Colonic mucosa (tissue), 4 donors: Measurements from ENCODE around the gene HRAS. TPM values are rescaled to one million over a fixed set of nuclear protein-coding genes. Genes with fewer than 3 reads are reported as not detected.
"Not testable (repeated sequence)": the region's sequence is repeated elsewhere in the genome, so short reads cannot be mapped to it uniquely, and the experiment has no call there.

Source experiments
- DNase-seq: peaks from one replicate; pipeline ENCODE4 v3.0.0-alpha.2; 2020
- H3K27ac ChIP-seq: fragments of 200-600 bp; one replicate; pipeline ENCODE4 v1.8.0; 2021
- H3K27me3 ChIP-seq: fragments of 200-600 bp; one replicate; pipeline ENCODE4 v1.8.0; 2021
- H3K36me3 ChIP-seq: fragments of 200-600 bp; one replicate; pipeline ENCODE4 v1.8.0; 2021
- H3K4me1 ChIP-seq: fragments of 200-600 bp; one replicate; pipeline ENCODE4 v1.8.0; 2021; ENCODE audit warnings: mild to moderate bottlenecking
- H3K4me3 ChIP-seq: fragments of 200-600 bp; one replicate; pipeline ENCODE4 v1.8.0; 2021
- H3K9ac ChIP-seq, 2 donors: one replicate each; pipeline ENCODE4 v1.7.0; 2013; ENCODE audit warnings: control low read depth in 2 of 2, low read depth in 2 of 2, low read length in 2 of 2
- H3K9me3 ChIP-seq: fragments of 200-600 bp; one replicate; pipeline ENCODE4 v1.8.0; 2021
- intact Hi-C: fragments of 100-400 bp; cut with DNase I; formaldehyde crosslinking; loops from one replicate; pipeline ENCODE4 v1.14.1; 2022
- total RNA-seq, 2 donors: library from RNA; stranded (reverse); fragmentation: NEBNext Ultra II Directional in 1 of 2; extraction: Animal tissue kit (Norgen Biotek cat#: 25700) in 1 of 2; gene quantifications; one replicate each; pipeline ENCODE4 v1.2.1, GENCODE V29; 2021
- TF ChIP-seq, protein P1 (sequence below): fragments of 200-600 bp; IDR thresholded peaks from one replicate; pipeline ENCODE4 v1.8.0; 2022; ENCODE audit warnings: antibody characterized with exemption, mild to moderate bottlenecking
- donor health status: healthy.
- donor health status: DM: no; HTN: no; CAD: no.
- donor health status: DM: no; HTN: no; CAD: no.

HRAS gene
- total RNA-seq, 2 donors from 2014 or later: 38.4 to 67.0 TPM

DNA sequence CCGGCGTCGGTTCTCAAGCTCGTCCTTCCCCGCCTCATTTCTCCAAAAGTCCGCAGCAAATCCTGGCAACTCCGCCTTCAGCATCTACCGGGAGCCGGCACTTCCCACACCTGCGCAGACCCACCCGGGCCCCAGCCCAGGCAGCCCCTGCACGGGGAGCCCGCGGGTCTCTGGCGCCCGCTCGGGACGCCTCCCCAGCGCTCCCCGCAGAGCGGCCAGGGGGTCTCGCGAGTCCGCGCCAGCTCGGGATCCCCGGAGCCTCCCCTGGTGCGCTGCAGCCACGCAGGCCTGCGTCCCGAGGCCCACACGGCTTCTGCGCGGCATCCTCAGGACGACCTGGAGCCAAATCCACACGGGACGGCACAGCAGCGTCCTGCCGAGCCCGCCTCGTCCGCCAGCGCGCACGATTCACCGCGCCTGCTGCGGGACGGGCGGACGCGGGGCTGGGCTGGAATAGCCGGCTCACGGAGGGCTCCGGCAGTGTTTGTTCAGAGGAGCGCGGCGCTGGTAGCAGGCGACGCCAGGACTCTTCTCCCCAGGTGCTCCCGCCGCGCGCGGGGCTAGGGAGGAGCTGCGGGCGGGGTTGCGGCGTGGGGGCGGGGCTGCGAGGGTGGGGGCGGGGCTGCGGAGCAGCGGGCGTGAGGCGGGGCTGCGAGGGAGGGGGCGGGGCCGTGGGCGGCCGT is 40.1 kb upstream of the HRAS start:
- H3K36me3 ChIP-seq: no peaks in the 10 kb centered on the region
- H3K4me1 ChIP-seq: peaks cover 16% of the 10 kb centered on the region
- peak overlapping the region; percentile 65 for H3K4me3 ChIP-seq
- H3K27ac ChIP-seq: peak overlapping the region; percentile 29
- no peaks in the 10 kb centered on the region for H3K9me3 ChIP-seq
- intact Hi-C loops: loop anchor here (5.0 kb wide), 1 partner anchor 42 kb away; the partner anchor contains the start of gene IRF7
- no peaks in the 10 kb centered on the region for H3K27me3 ChIP-seq
- TF ChIP-seq, protein P1, sequence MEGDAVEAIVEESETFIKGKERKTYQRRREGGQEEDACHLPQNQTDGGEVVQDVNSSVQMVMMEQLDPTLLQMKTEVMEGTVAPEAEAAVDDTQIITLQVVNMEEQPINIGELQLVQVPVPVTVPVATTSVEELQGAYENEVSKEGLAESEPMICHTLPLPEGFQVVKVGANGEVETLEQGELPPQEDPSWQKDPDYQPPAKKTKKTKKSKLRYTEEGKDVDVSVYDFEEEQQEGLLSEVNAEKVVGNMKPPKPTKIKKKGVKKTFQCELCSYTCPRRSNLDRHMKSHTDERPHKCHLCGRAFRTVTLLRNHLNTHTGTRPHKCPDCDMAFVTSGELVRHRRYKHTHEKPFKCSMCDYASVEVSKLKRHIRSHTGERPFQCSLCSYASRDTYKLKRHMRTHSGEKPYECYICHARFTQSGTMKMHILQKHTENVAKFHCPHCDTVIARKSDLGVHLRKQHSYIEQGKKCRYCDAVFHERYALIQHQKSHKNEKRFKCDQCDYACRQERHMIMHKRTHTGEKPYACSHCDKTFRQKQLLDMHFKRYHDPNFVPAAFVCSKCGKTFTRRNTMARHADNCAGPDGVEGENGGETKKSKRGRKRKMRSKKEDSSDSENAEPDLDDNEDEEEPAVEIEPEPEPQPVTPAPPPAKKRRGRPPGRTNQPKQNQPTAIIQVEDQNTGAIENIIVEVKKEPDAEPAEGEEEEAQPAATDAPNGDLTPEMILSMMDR: no peak
- peak; percentile 82 for DNase-seq
- H3K9ac ChIP-seq: peak overlapping the region; percentile 46 to 54

- TF ChIP-seq, protein P1: no peak
- Histone ChIP-seq H3K27me3 (no peaks in the 10 kb centered on the region), H3K9ac (peak overlapping the region; percentile 46 to 54), H3K27ac (peak overlapping the region; percentile 29), H3K36me3 (no peaks in the 10 kb centered on the region), H3K4me1 (peaks cover 16% of the 10 kb centered on the region), H3K9me3 (no peaks in the 10 kb centered on the region), H3K4me3 (peak overlapping the region; percentile 65)
- no peak for DNase-seq
- intact Hi-C loops: loop anchor here (5.0 kb wide), 1 partner anchor 43 kb away; the partner anchor contains the start of gene IRF7
Measured at GRCh38 chr11:574632-575312, 39.4 kb upstream of the HRAS start.

DNA sequence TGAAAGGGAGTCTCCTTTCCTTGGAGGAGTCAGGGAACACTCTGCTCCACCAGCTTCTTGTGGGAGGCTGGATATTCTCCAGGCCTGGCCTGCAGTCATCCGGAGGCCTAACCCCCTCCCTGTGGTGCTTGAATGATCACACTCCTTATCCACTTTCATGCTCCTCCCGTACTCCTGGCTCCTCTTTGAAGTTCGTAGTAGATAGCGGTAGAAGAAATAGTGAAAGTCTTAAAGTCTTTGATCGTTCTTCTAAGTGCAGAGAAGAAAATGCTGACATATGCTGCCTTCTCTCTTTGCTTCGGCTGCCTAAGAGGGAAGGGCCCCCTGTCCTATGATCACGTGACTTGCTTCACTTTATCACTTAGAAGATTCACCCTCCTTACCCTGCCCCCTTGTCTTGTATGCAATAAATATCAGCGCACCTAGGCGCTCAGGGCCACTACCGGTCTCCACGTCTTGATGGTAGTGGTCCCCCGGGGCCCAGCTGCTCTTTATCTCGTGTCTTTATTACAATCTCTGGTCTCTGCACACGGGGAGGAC is 38.7 kb upstream of the HRAS start:
- H3K27ac ChIP-seq, DNase-seq, intact Hi-C loops, H3K27me3 ChIP-seq, H3K36me3 ChIP-seq, H3K9me3 ChIP-seq, H3K4me3 ChIP-seq, H3K9ac ChIP-seq: not testable (repeated sequence)
- H3K4me1 ChIP-seq: peaks cover 16% of the 10 kb centered on the region

- Histone ChIP-seq H3K4me1 (peaks cover 16% of the 10 kb centered on the region), H3K27ac (no peak overlapping the region), H3K36me3 (no peaks in the 10 kb centered on the region), H3K4me3 (no peak overlapping the region), H3K9me3 (no peaks in the 10 kb centered on the region), H3K27me3 (no peaks in the 10 kb centered on the region), H3K9ac (no peak overlapping the region)
- intact Hi-C loops: no loop called here
- no peak for DNase-seq
- TF ChIP-seq, protein P1: no peak
Measured at GRCh38 chr11:573146-573759, 37.9 kb upstream of the HRAS start.

DNA sequence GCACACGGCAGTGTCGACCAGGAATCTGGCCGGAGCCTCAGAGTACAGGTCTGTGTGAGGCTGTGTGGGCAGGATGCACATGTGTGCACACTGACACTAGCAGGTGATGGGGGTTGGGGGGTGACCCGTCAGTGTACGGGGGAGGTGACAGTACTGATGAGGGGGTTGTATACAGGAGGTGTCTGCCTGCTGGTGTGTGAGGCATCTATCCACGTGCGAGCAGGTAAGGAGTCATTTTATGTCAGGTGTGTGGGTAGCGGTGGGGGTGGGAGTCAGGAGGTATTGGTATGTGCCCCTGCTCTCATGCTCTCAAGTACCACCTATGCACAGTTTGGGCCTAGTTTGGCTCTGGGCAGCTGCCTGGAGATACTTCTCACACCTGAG is 36.4 kb upstream of the HRAS start:
- H3K27me3 ChIP-seq: no peaks in the 10 kb centered on the region
- H3K4me3 ChIP-seq: no peak overlapping the region
- intact Hi-C loops: no loop called here
- H3K9me3 ChIP-seq: no peaks in the 10 kb centered on the region
- H3K4me1 ChIP-seq: peaks cover 8% of the 10 kb centered on the region
- H3K36me3 ChIP-seq: no peaks in the 10 kb centered on the region
- H3K27ac ChIP-seq: no peak overlapping the region
- no peak for DNase-seq
- TF ChIP-seq, protein P1: no peak
- no peak overlapping the region for H3K9ac ChIP-seq
